D721Med (cell line): ENCODE results near the gene CREB3.

Experiments
- DNase-seq: peaks from one replicate; pipeline ENCODE4 v3.0.0; 2011; ENCODE audit warnings: low spot score; ENCODE audit not compliant: insufficient read length
- FAIRE-seq: peaks from 2 replicates; lab custom pipeline; 2011; peaks lifted over from hg19 to GRCh38; lab: Jason Lieb, UNC
- TF ChIP-seq, protein P1 (sequence below): IDR thresholded peaks from 2 replicates; pipeline ENCODE4 v1.5.1; 2012; ENCODE audit warnings: mild to moderate bottlenecking, control low read depth; ENCODE audit not compliant: insufficient read depth; ENCODE audit errors: missing control alignments

Gene CREB3, protein sequence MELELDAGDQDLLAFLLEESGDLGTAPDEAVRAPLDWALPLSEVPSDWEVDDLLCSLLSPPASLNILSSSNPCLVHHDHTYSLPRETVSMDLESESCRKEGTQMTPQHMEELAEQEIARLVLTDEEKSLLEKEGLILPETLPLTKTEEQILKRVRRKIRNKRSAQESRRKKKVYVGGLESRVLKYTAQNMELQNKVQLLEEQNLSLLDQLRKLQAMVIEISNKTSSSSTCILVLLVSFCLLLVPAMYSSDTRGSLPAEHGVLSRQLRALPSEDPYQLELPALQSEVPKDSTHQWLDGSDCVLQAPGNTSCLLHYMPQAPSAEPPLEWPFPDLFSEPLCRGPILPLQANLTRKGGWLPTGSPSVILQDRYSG

GRCh38 chr9:35732185-35732799 lies at the start of gene CREB3, which contains the start of gene TLN1:
Gene CREB3 (plus strand): TSS chr9:35732666. CDS start chr9:35732773, 107 bp downstream.
Gene TLN1 (minus strand): TSS chr9:35732195. CDS start chr9:35725694, 6,501 bp downstream.
- FAIRE-seq = no peak
- peak; percentile 95 for DNase-seq
- TF ChIP-seq, protein P1, sequence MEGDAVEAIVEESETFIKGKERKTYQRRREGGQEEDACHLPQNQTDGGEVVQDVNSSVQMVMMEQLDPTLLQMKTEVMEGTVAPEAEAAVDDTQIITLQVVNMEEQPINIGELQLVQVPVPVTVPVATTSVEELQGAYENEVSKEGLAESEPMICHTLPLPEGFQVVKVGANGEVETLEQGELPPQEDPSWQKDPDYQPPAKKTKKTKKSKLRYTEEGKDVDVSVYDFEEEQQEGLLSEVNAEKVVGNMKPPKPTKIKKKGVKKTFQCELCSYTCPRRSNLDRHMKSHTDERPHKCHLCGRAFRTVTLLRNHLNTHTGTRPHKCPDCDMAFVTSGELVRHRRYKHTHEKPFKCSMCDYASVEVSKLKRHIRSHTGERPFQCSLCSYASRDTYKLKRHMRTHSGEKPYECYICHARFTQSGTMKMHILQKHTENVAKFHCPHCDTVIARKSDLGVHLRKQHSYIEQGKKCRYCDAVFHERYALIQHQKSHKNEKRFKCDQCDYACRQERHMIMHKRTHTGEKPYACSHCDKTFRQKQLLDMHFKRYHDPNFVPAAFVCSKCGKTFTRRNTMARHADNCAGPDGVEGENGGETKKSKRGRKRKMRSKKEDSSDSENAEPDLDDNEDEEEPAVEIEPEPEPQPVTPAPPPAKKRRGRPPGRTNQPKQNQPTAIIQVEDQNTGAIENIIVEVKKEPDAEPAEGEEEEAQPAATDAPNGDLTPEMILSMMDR = peak; percentile 47

DNA sequence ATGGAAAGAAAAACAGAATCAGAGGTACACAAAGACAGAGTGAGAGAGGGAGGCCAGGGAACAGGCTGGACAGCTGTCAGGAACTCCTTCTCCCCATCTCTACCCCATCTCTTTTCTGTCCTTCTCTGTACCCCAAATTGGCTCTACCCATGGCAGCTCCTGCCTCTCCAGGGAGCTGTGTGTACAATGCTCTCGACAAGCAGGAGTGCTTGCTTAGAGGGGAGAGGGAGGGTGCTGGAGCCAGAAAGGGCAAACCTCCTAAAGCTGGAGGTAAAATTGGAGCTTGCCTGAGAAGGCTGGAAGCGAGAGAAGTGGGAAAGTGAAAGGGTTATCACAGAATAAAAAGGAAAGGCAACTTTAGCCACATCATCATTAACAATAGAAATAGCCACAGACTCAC lies 49.1 kb upstream of the CREB3 start:
- no peak for DNase-seq
- no peak for FAIRE-seq
- TF ChIP-seq, protein P1 = no peak

GRCh38 chr9:35684921-35685320 lies 47.5 kb upstream of the CREB3 start:
- DNase-seq = no peak
- TF ChIP-seq, protein P1 = no peak
- FAIRE-seq = no peak

DNA sequence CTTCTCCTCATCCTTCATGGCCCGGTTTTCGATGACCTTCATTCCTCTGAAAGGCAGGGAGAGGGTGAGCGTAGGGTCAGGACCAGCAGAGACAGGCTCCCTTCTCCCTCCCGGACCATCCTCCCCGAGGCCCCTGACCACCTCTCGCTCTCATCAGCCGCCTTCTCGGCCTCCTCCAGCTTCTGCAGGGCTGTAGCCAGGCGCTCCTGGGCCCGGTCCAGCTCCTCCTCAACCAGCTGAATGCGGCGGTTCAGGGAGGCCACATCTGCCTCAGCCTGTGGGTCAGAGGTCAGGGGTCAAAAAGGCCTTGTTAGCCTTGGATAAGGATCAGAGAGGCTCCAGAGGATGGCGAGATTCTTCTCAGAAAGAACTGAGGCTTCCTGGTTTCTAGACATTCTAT lies 47.0 kb upstream of the CREB3 start:
- TF ChIP-seq, protein P1 = no peak
- DNase-seq (no peak), FAIRE-seq (no peak)

DNA sequence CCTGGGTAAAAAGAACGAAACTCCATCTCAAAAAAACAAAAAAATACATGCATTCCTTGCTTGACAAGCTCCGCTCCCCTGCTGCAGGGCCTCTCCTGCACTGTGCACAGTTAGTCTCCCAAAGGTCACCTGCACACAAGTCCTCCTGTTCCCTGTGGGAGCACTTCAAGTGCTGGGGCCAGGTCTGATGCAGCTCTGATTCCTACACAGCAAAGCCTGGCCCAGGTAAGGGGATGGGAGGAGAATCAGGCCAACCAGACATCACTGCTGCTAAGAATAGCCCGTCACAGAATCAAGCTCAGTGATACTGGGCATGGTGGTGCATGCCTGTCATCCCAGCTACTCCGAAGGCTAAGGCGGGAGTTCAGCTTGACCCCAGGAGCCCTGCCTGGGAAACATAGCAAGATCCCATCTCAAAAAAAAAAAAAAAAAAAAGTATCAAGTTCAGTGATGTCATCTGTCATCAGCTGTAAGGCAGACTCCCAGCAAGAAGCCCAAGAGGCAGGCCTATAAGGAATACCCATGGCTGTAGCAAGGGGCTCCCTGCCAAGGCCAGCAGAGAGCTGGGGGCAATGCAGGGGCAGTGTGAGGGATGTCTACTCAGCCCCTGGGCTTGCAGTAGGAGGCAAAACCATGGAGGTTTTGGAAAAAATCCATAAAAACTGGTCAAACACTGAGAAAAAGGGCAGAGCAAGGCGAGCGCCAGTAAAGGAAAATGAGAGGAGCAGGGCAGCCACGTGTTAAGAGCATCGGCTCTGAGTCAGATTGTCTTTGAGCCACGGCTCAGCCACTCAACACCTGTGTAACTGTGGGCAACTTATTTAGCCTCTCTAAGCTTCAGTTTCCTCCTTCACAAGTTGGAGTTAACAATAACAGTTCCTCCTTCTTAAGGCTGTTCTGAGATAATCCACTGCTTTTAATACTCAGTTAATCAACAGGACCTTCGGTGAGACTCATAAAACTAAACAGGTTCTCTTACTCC lies 46.0 kb upstream of the CREB3 start:
- FAIRE-seq = no peak
- DNase-seq = no peak
- TF ChIP-seq, protein P1 = no peak

GRCh38 chr9:35687306-35687705 lies 45.2 kb upstream of the CREB3 start:
- DNase-seq = no peak
- TF ChIP-seq, protein P1 = no peak
- no peak for FAIRE-seq
